GM21576 (cell line): Measurements from ENCODE around the gene SMARCA2.

Source experiments
- ATAC-seq: cut with Tn5 transposase; IDR thresholded peaks from one replicate; pipeline ENCODE4 v1.9.1; 2021; ENCODE audit warnings: mild to moderate bottlenecking, moderate library complexity; ENCODE audit not compliant: unreplicated experiment

SMARCA2 gene

GRCh38 chr9:2164268-2164667 lies 149.1 kb downstream of the SMARCA2 start:
- no peak for ATAC-seq

- ATAC-seq = no peak
Observed at GRCh38 chr9:2166203-2166602, 151.1 kb downstream of the SMARCA2 start.

- ATAC-seq = no peak
Observed at GRCh38 chr9:2169035-2169434, 153.9 kb downstream of the SMARCA2 start.

GRCh38 chr9:2170722-2171121 lies 155.6 kb downstream of the SMARCA2 start:
- no peak for ATAC-seq

GRCh38 chr9:2173170-2173569 lies 158.0 kb downstream of the SMARCA2 start:
- ATAC-seq = no peak

GRCh38 chr9:2173861-2174260 lies 158.7 kb downstream of the SMARCA2 start:
- ATAC-seq = no peak

GRCh38 chr9:2174306-2174705 lies 159.2 kb downstream of the SMARCA2 start:
- no peak for ATAC-seq

- ATAC-seq = no peak
Observed at GRCh38 chr9:2174911-2175310, 159.8 kb downstream of the SMARCA2 start.

- no peak for ATAC-seq
Observed at GRCh38 chr9:2177121-2177520, 162.0 kb downstream of the SMARCA2 start.

GRCh38 chr9:2178034-2178734 lies 163.0 kb downstream of the SMARCA2 start:
- no peak for ATAC-seq

- no peak for ATAC-seq
Observed at GRCh38 chr9:2179567-2179966, 164.4 kb downstream of the SMARCA2 start.

- no peak for ATAC-seq
Observed at GRCh38 chr9:2180154-2180553, 165.0 kb downstream of the SMARCA2 start.

GRCh38 chr9:2180704-2181103 lies 165.6 kb downstream of the SMARCA2 start:
- no peak for ATAC-seq

GRCh38 chr9:2181792-2182191 lies 166.6 kb downstream of the SMARCA2 start:
- no peak for ATAC-seq

GRCh38 chr9:2190939-2191608 lies 175.9 kb downstream of the SMARCA2 start:
- no peak for ATAC-seq

- no peak for ATAC-seq
Observed at GRCh38 chr9:2191609-2191972, 176.4 kb downstream of the SMARCA2 start.

GRCh38 chr9:2192356-2192979 lies 177.3 kb downstream of the SMARCA2 start:
- no peak for ATAC-seq

GRCh38 chr9:2193552-2193951 lies 178.4 kb downstream of the SMARCA2 start:
- ATAC-seq = no peak

GRCh38 chr9:2195211-2195610 lies 180.1 kb downstream of the SMARCA2 start:
- no peak for ATAC-seq

GRCh38 chr9:2196757-2197156 lies 181.6 kb downstream of the SMARCA2 start:
- ATAC-seq = no peak

- no peak for ATAC-seq
Observed at GRCh38 chr9:2198956-2199635, 183.9 kb downstream of the SMARCA2 start.
